CD14-positive monocyte (primary cell): Measurements from ENCODE around the gene ATP2C2. TPM values are rescaled to one million over a fixed set of nuclear protein-coding genes. Genes with fewer than 3 reads are reported as not detected.

Source experiments
- DNase-seq, 3 donors: peaks; one replicate each; pipeline ENCODE4 v3.0.0-alpha.2; 2011 to 2022
- H2AFZ ChIP-seq: 2 replicates; pipeline ENCODE4 v1.6.0; 2012; ENCODE audit warnings: mild to moderate bottlenecking, low read depth, low read length, inconsistent platforms; ENCODE audit not compliant: insufficient read depth, poor library complexity, severe bottlenecking
- H3K27ac ChIP-seq, 2 donors: 1 replicate in 1 of 2; 2 replicates in 1 of 2; pipeline ENCODE4 v1.5.1; 2012 to 2013; ENCODE audit warnings: low read length in 2 of 2, control low read depth in 1 of 2, inconsistent platforms in 1 of 2, low read depth in 1 of 2, mild to moderate bottlenecking in 1 of 2
- H3K27me3 ChIP-seq, 2 donors: one replicate each; pipeline versions ENCODE4 v1.6.0 to v1.6.1; 2011 to 2013; ENCODE audit warnings: low read length in 2 of 2; ENCODE audit not compliant: control insufficient read depth in 2 of 2, insufficient read depth in 2 of 2
- H3K36me3 ChIP-seq, 2 donors: replicated peaks in 1 of 2; 1 replicate in 1 of 2; 2 replicates in 1 of 2; pipeline versions ENCODE4 v1.5.1 to v1.6.1; 2012 to 2013; ENCODE audit warnings: low read length in 2 of 2, control low read depth in 1 of 2, inconsistent platforms in 1 of 2, mild to moderate bottlenecking in 1 of 2; ENCODE audit not compliant: insufficient read depth in 2 of 2, control insufficient read depth in 1 of 2
- H3K4me1 ChIP-seq, 2 donors: 1 replicate in 1 of 2; 2 replicates in 1 of 2; pipeline versions ENCODE4 v1.5.1 to v1.6.1; 2012 to 2013; ENCODE audit warnings: low read length in 2 of 2, control low read depth in 1 of 2, inconsistent platforms in 1 of 2, mild to moderate bottlenecking in 1 of 2, moderate library complexity in 1 of 2; ENCODE audit not compliant: insufficient read depth in 2 of 2, control insufficient read depth in 1 of 2
- H3K4me2 ChIP-seq: replicated peaks from 2 replicates; pipeline ENCODE3; 2012; ENCODE audit warnings: low read length, moderate library complexity, mild to moderate bottlenecking; ENCODE audit not compliant: poor library complexity, severe bottlenecking; ENCODE audit errors: extremely low read depth
- H3K4me3 ChIP-seq, 3 experiments: fragments of 200-600 bp in 1 of 3; sonication (generic) in 1 of 3; replicated peaks in 1 of 3; 1 replicate in 2 of 3; 2 replicates in 1 of 3; pipeline ENCODE4 v1.5.1; 2011 to 2013; ENCODE audit warnings: low read length in 3 of 3, mild to moderate bottlenecking in 3 of 3, control low read depth in 2 of 3, low read depth in 2 of 3, inconsistent platforms in 1 of 3, moderate library complexity in 1 of 3
- H3K79me2 ChIP-seq: 2 replicates; pipeline ENCODE4 v1.6.0; 2012; ENCODE audit warnings: mild to moderate bottlenecking, control low read depth, inconsistent platforms, low read length, moderate library complexity; ENCODE audit not compliant: insufficient read depth
- H3K9ac ChIP-seq: 2 replicates; pipeline ENCODE4 v1.6.0; 2017; ENCODE audit warnings: low read length, mild to moderate bottlenecking; ENCODE audit not compliant: insufficient read depth, poor library complexity, severe bottlenecking
- H3K9me3 ChIP-seq, 2 donors: replicated peaks in 1 of 2; 1 replicate in 1 of 2; 2 replicates in 1 of 2; pipeline versions ENCODE4 v1.5.1 to v1.6.1; 2012 to 2013; ENCODE audit warnings: low read length in 2 of 2, control low read depth in 1 of 2; ENCODE audit not compliant: control insufficient read depth in 1 of 2, insufficient read depth in 1 of 2
- H4K20me1 ChIP-seq: 2 replicates; pipeline ENCODE4 v1.6.0; 2012; ENCODE audit warnings: mild to moderate bottlenecking, low read length, control low read depth, moderate library complexity; ENCODE audit not compliant: insufficient read depth
- H3K27ac Mint-ChIP-seq, 7 donors: one replicate each; pipeline ENCODE4 v1.8.0; 2020; ENCODE audit warnings: mild to moderate bottlenecking in 7 of 7, mixed read lengths in 7 of 7, moderate library complexity in 6 of 7, inconsistent platforms in 2 of 7
- H3K27me3 Mint-ChIP-seq, 3 donors: one replicate each; pipeline ENCODE4 v1.8.0; 2021 to 2022; ENCODE audit warnings: low read depth in 3 of 3, mild to moderate bottlenecking in 3 of 3, mixed read lengths in 3 of 3, moderate library complexity in 3 of 3, inconsistent platforms in 1 of 3
- H3K36me3 Mint-ChIP-seq, 2 donors: one replicate each; pipeline ENCODE4 v1.8.0; 2020; ENCODE audit warnings: mixed read lengths in 2 of 2, inconsistent platforms in 1 of 2, mild to moderate bottlenecking in 1 of 2
- H3K4me1 Mint-ChIP-seq: one replicate; pipeline ENCODE4 v1.8.0; 2020; ENCODE audit warnings: mild to moderate bottlenecking, mixed read lengths
- H3K4me3 Mint-ChIP-seq, 2 donors: one replicate each; pipeline ENCODE4 v1.8.0; 2020; ENCODE audit warnings: mild to moderate bottlenecking in 2 of 2, mixed read lengths in 2 of 2, moderate library complexity in 1 of 2
- H3K9me3 Mint-ChIP-seq, 7 donors: one replicate each; pipeline ENCODE4 v1.8.0; 2020 to 2022; ENCODE audit warnings: mixed read lengths in 7 of 7, mild to moderate bottlenecking in 6 of 7, moderate library complexity in 6 of 7, inconsistent platforms in 2 of 7
- WGBS: methylation state at CpG from one replicate; pipeline ENCODE4 v1.1.5; 2013; ENCODE audit warnings: missing lambda C conversion rate; ENCODE audit not compliant: insufficient coverage; 5-methylcytosine and 5-hydroxymethylcytosine counted together
- intact Hi-C, 2 donors: fragments of 100-400 bp; cut with micrococcal nuclease; formaldehyde crosslinking; loops; one replicate each; pipeline versions ENCODE4 v1.15.0 to v1.15.1; 2023
- polyA plus RNA-seq, 3 donors: library from polyadenylated mRNA; depleted of rRNA in 1 of 3; unstranded in 2 of 3; stranded (reverse) in 1 of 3; fragments of 300-500 nt in 2 of 3; fragments of >200 nt in 1 of 3; fragmentation: Illumina TruSeq in 2 of 3; gene quantifications; 1 replicate in 2 of 3; 2 replicates in 1 of 3; pipeline ENCODE4 v1.2.3, GENCODE V29; 2012 to 2021
- TF ChIP-seq, protein P1 (sequence below): fragments of 200-600 bp; IDR thresholded peaks from one replicate; pipeline ENCODE4 v1.8.0; 2022; ENCODE audit warnings: antibody characterized with exemption, mild to moderate bottlenecking

The ATP2C2 gene
- polyA plus RNA-seq, 3 donors = 0.05 TPM; not detected in 2

DNA sequence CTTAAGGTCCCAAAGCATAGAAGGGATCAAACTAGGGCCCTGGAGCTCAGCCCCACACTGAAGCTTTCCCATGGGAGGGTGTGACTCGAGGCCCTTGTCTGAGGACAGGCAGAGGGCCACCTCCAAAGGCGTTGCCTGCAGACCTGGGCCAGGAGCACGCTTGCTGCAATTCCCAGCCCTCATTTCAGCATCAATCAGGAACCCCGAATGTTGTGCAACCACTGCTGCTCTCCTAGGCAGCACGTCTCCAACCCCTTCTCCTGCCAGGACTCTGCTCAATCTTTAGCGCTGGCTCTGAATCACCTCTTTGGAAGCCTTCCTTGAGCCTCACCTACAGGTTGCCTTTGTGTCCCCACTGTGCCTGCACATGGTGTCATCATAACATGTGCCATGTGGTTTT is 14.0 kb upstream of the ATP2C2 start:
- Mint-ChIP-seq H3K4me1 (peaks cover 18% of the 10 kb centered on the region), H3K27me3 (peaks cover 14 to 31% (median 20%) of the 10 kb centered on the region in 3 donors), H3K36me3 (no peaks in the 10 kb centered on the region), H3K4me3 (no peak overlapping the region), H3K27ac (peak overlapping the region in 1 of 7 donors; percentile 24), H3K9me3 (peaks cover 0 to 4% (median 0%) of the 10 kb centered on the region in 7 donors)
- no peak overlapping the region for H3K4me3 ChIP-seq
- no peaks in the 10 kb centered on the region for H4K20me1 ChIP-seq
- 30% methylated on average over 5 of the region's 6 CpGs for WGBS
- intact Hi-C loops = no loop called here
- H3K79me2 ChIP-seq = no peaks in the 10 kb centered on the region
- peaks cover 0 to 9% of the 10 kb centered on the region in 2 donors for H3K27me3 ChIP-seq
- H3K27ac ChIP-seq = no peak overlapping the region
- no peaks in the 10 kb centered on the region for H3K9me3 ChIP-seq
- H3K9ac ChIP-seq = no peak overlapping the region
- TF ChIP-seq, protein P1, sequence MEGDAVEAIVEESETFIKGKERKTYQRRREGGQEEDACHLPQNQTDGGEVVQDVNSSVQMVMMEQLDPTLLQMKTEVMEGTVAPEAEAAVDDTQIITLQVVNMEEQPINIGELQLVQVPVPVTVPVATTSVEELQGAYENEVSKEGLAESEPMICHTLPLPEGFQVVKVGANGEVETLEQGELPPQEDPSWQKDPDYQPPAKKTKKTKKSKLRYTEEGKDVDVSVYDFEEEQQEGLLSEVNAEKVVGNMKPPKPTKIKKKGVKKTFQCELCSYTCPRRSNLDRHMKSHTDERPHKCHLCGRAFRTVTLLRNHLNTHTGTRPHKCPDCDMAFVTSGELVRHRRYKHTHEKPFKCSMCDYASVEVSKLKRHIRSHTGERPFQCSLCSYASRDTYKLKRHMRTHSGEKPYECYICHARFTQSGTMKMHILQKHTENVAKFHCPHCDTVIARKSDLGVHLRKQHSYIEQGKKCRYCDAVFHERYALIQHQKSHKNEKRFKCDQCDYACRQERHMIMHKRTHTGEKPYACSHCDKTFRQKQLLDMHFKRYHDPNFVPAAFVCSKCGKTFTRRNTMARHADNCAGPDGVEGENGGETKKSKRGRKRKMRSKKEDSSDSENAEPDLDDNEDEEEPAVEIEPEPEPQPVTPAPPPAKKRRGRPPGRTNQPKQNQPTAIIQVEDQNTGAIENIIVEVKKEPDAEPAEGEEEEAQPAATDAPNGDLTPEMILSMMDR = no peak
- no peak overlapping the region for H2AFZ ChIP-seq
- H3K36me3 ChIP-seq = no peaks in the 10 kb centered on the region
- no peak overlapping the region for H3K4me2 ChIP-seq
- peak in 1 of 3 donors; percentile 14 for DNase-seq
- H3K4me1 ChIP-seq = peaks cover 32 to 33% of the 10 kb centered on the region in 2 donors

DNA sequence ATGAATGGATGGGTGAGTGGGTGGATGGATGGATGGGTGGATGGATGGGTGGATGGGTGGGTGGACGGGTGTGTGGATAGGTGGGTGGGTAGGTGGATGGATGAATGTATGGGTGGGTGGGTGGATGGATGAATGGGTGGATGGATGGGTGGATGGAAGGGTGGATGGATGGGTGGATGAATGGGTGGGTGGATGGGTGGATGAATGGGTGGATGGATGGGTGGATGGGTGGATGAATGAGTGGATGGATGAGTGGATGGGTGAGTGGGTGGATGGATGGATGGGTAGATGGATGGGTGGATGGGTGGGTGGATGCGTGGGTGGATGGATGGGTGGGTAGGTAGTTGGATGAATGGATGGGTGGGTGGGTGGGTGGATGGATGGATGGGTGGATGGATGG is 13.2 kb upstream of the ATP2C2 start:
- H3K27me3 ChIP-seq = peaks cover 0 to 9% of the 10 kb centered on the region in 2 donors
- H3K27ac ChIP-seq = no peak overlapping the region
- H3K4me3 Mint-ChIP-seq = no peak overlapping the region
- H3K36me3 ChIP-seq = no peaks in the 10 kb centered on the region
- no peak for DNase-seq
- H3K27ac Mint-ChIP-seq = no peak overlapping the region
- intact Hi-C loops = no loop called here
- peaks cover 0 to 4% (median 0%) of the 10 kb centered on the region in 7 donors for H3K9me3 Mint-ChIP-seq
- H3K36me3 Mint-ChIP-seq = no peaks in the 10 kb centered on the region
- no peaks in the 10 kb centered on the region for H4K20me1 ChIP-seq
- TF ChIP-seq, protein P1 = no peak
- WGBS = 88% methylated on average over 1 of the region's 2 CpGs
- no peak overlapping the region for H3K9ac ChIP-seq
- peaks cover 20 to 38% (median 26%) of the 10 kb centered on the region in 3 donors for H3K27me3 Mint-ChIP-seq
- H2AFZ ChIP-seq = no peak overlapping the region
- H3K9me3 ChIP-seq = no peaks in the 10 kb centered on the region
- H3K4me3 ChIP-seq = no peak overlapping the region
- H3K4me1 Mint-ChIP-seq = peaks cover 19% of the 10 kb centered on the region
- H3K79me2 ChIP-seq = no peaks in the 10 kb centered on the region
- H3K4me2 ChIP-seq = no peak overlapping the region
- peaks cover 32 to 33% of the 10 kb centered on the region in 2 donors for H3K4me1 ChIP-seq
